GM19025 (cell line): ENCODE results near the gene SMIM38.
"Not testable (repeated sequence)": the region's sequence is repeated elsewhere in the genome, so short reads cannot be mapped to it uniquely, and the experiment has no call there.

Experiments used
- ATAC-seq: cut with Tn5 transposase; IDR thresholded peaks from one replicate; pipeline ENCODE4 v1.9.1; 2021; ENCODE audit warnings: mild to moderate bottlenecking, low read depth, moderate library complexity; ENCODE audit not compliant: unreplicated experiment

Gene SMIM38

GRCh38 chr11:69121621-69122325, 34.0 kb upstream of the SMIM38 start:
- no peak for ATAC-seq

GRCh38 chr11:69122326-69122629, 33.5 kb upstream of the SMIM38 start:
- ATAC-seq = no peak

GRCh38 chr11:69122630-69123431, 32.9 kb upstream of the SMIM38 start:
- ATAC-seq = no peak

- ATAC-seq = no peak
Measured at GRCh38 chr11:69123593-69124545, 31.9 kb upstream of the SMIM38 start.

- no peak for ATAC-seq
Measured at GRCh38 chr11:69125861-69126260, 29.9 kb upstream of the SMIM38 start.

GRCh38 chr11:69126286-69126685, 29.4 kb upstream of the SMIM38 start:
- ATAC-seq = no peak

GRCh38 chr11:69127081-69127850, 28.5 kb upstream of the SMIM38 start:
- no peak for ATAC-seq

- no peak for ATAC-seq
Measured at GRCh38 chr11:69127884-69128283, 27.9 kb upstream of the SMIM38 start.

- ATAC-seq = no peak
Measured at GRCh38 chr11:69129053-69129452, 26.7 kb upstream of the SMIM38 start.

- no peak for ATAC-seq
Measured at GRCh38 chr11:69129647-69130046, 26.1 kb upstream of the SMIM38 start.

GRCh38 chr11:69130654-69131053, 25.1 kb upstream of the SMIM38 start:
- no peak for ATAC-seq

- ATAC-seq = no peak
Measured at GRCh38 chr11:69131121-69131566, 24.6 kb upstream of the SMIM38 start.

- ATAC-seq = no peak
Measured at GRCh38 chr11:69131644-69132300, 24.0 kb upstream of the SMIM38 start.

GRCh38 chr11:69132301-69132670, 23.4 kb upstream of the SMIM38 start:
- ATAC-seq = no peak

GRCh38 chr11:69133251-69133650, 22.5 kb upstream of the SMIM38 start:
- ATAC-seq = no peak

GRCh38 chr11:69134182-69134581, 21.6 kb upstream of the SMIM38 start:
- ATAC-seq = not testable (repeated sequence)

GRCh38 chr11:69134957-69135356, 20.8 kb upstream of the SMIM38 start:
- ATAC-seq = no peak

- ATAC-seq = no peak
Measured at GRCh38 chr11:69135420-69136363, 20.0 kb upstream of the SMIM38 start.

GRCh38 chr11:69136471-69136870, 19.3 kb upstream of the SMIM38 start:
- no peak for ATAC-seq
